ENCODE results near the gene TESK1.
A peak's percentile ranks its signal among the peaks of the same experiment; 100 is the strongest.
"Not testable (repeated sequence)": the region's sequence is repeated elsewhere in the genome, so short reads cannot be mapped to it uniquely, and the experiment has no call there.

Gene TESK1

DNA sequence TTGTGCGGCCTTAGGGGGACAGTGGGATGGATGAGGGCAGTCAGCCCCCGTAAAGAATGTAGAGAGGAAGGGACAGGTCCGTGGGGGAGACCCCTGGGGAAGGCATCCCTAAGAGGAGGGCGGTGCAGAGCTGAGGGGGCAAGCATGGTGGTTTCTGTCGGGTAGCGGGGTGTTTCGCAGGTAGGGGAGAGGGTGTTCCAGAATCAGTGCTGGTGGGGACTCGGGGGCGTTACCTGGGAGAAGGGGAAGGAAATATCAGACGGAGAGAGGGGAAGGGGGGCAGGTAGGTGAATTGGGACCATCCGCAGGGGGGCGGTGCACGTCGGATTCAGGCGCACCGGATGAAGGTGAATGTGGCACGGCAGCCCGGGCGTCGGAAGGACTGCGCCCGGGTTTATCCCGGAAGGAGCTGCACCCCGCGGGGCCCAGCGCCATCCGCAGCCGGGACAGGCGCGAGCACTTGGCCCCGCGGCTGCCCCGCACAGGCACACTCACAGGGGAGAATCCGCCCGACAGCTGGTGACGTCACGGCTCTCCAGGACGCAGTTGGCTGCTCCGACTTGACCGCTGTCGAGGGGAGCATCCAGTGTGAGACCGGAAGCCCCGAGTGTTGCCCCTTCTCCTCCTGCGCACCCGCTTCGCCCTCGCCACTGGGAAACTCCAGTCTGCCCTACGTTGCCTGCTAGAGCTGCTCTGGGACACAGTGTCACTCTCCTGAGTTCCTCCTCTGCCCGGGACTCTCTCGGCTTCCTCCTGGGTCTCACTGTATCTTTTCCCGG lies 11.8 kb downstream of the TESK1 start:
- peak; percentile 61 for DNase-seq

DNA sequence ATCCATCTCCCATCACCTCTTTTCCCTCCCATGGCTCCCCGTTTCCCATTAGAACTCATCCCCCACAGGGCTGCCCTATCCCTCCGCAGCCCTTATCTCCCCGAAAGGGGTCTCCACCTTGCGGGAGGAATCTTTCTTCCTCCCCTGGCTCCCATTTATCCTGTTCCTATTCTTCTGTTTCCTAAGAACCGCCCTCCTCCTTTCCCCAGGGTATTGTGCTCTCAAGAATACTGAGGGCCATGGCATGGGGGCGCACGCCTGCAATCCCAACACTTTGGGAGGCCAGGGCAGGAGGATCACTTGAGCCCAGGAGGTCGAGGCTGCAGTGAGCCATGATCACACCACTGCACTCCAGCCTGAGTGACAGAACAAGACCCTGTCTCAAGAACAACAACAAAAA lies 12.5 kb downstream of the TESK1 start:
- DNase-seq: no peak

DNA sequence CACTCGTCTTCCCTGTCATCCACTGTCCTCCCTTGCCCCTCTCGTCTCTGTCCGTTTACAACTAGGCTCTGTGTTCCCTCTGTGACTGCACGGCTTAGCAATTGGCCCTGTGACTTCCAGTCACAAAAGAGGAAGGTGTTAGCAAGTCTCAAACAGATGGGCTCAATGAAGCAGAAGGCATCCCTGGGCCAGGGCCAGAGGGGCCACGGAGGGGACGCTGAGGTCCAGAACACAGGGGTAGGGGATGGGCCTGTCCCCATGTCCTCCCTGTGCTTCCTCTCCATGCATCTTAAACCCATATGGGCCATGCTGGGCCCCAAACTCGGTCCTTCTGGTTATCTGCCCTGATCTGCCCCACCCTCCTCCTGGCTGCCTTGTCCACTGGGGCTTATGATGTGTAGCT lies 13.3 kb downstream of the TESK1 start, which contains the start of gene CD72:
TSS of gene CD72 (minus strand) at position 89 of the 403 bp plus-strand sequence. CDS start 110 bp downstream, outside the sequence.
- no peak for DNase-seq

DNA sequence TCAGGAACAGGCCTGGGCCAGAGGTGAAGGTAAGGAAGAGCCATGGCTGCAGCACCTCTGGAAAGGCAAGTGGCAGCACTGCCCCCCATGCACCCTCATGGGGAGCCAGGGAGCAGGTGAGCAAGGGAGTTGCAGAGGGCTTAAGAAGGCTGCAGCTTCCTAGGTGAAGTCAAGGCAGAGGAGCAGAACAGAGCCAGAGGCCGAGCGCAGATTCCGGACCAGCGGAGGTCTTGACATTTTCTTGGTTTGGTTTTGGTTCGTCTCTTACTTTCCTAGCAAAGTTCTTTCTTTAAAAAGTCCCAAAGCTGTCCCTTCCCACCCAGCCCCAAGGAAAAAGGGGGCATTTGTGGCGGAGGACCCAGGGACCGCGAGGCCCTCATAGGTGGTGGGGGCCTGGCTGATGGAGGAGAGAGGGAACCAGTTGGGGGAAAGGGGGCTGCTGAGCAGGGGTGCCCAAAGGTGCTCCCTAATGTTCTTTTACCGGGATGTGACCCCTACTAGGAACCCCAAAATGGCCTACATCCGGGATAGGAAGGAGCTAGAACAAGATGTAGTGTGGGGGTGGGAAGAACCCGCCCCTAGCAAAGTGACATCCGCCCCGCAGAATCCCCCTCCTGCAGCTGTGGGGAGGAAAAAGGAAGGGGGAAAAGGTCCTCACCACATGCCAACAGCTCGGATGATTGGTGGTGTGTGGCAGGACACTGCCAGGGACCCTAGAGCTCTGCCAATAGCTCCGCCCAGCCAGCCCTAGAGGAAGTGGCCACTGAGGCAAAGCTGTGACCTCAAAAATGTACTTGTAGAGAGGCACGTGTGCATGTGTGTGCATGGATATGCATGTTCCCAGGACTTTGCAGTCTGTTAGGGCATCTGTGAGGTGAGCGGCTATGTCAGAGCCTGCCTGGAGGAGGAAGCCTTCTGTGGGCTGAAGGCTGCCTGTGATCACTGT lies 14.1 kb downstream of the TESK1 start:
- peak; percentile 52 for DNase-seq

DNA sequence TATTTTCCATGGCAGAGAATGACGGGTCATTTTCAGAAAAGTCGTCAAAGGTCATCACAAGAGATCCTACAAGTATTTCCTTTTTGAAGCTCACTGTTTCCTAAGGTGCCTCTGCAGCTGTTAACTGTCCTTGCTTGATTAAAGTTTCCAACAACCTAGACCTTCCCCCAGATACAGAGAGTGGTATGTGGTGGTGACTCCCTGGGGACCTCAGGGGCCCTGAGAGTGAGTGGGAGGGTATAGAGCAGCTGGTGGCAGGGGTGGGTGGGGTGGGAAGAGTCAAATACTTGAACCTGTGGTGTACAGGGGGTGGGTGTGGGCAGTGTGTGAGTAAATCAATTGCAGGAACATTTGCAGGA lies 14.7 kb downstream of the TESK1 start:
- no peak for DNase-seq

DNA sequence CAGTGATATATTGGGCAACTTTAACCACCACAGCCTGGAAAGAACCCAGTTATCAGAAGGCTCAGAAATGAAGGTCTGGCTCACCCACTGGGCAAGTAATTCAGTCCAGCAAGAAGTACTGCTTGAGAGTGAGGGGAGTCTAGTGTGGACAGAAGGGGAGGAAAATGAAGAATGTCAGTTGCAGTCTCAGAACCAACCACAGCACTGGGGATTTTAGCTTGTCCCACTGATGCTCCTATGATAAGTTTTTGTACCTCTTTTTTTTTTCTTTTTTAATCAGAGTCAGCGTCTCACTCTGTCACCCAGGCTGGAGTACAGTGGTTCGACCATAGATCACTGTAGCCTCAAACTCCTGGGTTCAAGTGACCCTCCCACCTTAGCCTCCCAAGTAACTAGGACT lies 22.5 kb downstream of the TESK1 start:
- DNase-seq: no peak

DNA sequence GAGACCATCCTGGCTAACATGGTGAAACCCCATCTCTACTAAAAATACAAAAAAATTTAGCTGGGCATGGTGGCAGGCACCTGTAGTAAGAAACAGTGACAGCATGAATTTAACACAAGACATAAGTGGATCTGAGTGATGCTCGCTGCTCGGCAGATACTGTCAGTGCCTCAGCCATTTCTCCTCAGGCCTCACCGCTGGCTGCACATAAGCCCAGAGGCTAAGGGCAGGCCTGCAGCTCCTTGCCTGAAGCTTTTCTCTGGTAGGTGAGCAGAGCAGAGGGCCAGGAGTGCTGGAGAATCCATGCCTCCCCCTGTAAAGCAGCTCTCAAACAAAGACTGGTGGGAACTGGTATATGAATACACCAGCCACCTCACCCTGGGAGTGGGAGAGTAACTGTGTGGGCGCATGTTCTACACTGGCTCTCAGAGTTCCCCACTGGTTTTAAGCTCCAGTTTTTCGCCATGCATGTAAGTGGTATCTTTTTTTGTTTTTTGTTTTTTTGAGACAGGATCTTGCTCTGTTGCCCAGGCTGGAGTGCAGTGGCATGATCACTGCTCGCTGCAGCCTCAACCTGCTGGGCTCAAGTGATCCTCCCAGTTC lies 23.4 kb downstream of the TESK1 start:
- no peak for DNase-seq

DNA sequence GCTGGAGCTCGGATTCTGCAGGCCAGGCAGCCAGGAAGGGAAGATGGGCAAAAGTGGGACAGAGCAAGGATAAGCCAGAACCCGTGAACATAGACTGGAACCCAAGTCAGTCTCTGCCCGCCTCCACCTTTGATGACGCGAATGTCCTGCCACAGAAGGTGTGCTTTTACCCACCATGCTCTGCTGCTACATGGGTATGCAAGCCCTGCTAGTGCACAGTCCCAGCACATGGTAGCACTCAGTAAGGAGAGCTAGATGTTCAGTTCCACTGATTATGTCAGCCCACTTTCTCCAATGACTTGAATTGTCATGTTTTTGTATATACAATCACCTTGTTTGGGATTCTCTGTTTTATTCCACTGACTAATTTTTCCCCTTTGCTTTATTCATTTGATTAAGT lies 24.5 kb downstream of the TESK1 start:
- no peak for DNase-seq

DNA sequence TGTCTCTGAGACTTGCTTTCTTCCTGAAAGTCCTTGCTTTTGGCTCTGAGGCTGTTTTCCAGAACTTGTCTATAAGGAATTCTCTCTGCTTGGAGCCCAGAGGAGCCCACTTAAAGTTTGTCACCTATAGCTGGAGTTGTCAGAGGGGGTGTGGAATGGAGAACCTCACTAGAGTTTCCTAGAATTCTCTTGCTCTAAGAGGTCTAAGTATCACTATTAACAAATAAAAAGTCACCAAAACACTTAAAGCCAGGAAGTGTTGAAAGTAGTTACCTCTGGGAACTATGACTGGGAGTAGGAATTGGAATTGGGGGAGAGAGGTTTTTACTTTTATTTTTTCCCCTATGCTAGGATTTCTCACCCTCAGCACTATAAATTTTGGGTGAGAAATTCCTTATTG lies 30.7 kb downstream of the TESK1 start:
- no peak for DNase-seq

DNA sequence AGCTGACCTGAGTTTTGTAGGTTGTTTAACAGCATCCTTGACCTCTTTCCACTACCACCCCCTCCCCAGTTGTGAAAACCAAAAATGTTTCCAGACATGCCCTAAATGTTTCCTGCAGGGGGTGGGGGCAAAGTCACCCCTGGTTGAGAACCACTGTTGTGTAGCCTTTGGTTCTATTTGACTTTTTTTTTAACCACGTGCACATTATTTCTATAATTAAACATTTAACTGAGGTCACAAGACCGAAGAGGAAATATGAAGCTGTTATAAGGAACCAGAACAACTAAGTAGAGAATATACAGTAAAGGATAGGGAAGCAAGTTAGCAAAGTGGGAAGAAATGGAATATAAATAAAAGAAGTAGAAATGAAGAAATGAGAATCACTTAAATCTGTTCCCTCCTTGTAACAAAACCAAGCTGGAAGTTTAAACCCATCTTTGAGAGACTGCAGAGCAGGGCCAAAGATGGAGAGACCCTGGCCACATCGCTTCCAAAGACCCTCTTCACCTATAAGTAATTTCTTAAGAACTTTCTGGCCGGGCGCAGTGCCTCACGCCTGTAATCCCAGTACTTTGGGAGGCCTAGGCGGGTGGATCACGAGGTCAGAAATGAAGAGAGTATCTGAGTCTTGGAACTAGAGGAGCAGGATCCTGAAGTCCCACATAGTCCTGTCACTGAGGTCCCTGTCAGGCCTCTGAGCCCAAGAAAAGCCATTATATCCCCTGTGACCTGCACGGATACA lies 31.2 kb downstream of the TESK1 start:
- no peak for DNase-seq

DNA sequence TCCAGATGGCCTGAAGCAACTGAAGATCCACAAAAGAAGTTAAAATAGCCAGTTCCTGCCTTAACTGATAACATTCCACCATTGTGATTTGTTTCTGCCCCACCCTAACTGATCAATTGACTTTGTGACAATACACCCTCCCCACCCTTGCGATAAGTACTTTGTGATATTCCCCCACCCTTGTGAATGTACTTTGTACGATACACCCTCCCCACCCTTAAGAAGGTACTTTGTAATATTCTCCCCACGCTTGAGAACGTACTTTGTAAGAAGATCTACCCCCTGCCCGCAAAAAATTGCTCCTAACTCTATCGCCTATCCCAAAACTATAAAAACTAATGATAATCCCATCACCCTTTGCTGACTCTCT lies 31.8 kb downstream of the TESK1 start:
- DNase-seq: not testable (repeated sequence)

DNA sequence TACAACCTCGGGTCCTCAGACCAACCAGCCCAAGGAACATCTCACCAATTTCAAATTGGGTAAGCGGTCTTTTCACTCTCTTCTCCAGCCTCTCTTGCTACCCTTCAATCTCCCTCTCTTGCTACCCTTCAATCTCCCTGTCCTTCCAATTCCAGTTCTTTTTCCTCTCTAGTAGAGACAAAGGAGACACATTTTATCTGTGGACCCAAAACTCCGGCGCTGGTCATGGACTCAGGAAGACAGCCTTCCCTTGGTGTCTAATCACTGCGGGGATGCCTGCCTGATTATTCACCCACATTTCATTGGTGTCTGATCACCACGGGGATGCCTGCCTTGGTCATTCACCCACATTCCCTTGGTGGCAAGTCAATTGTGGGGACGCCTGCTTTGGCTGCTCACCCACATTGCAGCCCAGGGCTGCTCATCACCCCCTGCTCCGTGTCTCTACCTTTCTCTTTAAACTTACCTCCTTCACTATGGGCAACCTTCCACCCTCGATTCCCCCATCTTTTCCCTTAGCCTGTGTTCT lies 32.4 kb downstream of the TESK1 start:
- not testable (repeated sequence) for DNase-seq

DNA sequence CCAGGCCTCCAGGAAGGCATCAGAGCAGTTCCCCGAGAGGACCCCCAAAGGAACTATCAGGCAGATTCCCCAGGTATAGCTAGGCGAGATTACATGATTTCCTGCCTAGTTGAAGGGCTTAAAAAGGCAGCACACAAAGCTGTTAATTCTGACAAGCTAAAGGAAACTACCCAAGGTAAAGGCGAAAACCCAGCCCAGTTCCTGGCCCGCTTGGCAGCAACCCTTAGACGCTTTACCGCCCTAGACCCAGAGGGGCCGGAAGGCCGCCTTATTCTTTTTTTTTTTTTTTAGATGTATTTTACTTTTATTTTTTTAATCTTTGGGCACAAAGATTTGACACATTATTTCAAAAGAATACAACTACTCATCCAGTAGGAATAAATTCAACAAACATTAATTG lies 33.7 kb downstream of the TESK1 start:
- not testable (repeated sequence) for DNase-seq

DNA sequence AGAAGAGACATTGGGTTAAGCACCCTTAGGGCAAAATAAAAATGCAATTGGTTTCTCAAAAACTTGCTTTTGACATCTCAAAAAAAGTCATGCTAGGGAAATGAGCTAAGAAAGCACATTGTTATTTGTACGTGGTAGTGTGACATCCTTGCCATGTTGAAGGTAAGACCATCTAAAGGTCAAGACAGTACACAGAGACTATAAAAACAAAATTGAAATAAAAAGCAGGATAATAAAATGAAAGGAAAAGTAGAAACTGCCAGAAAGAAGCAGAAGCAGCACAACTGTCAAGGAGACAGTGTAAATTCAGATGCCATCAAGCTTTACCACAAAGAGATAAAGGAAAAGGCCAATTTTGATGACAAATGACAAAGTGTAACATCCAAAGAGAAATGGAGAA lies 34.2 kb downstream of the TESK1 start:
- DNase-seq: not testable (repeated sequence)

DNA sequence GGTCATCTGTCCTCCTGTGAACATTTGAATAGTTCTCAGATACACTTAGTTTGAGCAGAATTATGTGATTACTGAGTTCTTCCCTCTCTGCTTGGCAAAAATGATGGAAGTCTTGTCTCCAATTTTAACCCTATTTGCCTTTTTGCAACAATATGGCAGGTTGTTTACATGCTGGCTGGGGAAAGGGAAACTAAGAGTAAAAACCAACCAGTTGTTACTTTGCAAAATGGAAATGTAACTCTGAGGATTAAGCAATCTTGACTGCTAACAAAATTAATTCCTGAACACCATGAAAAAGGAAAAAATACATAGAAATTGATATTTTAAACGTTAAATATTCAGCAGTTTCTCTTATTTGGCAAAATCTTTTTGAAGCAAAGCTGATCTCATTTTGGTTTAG lies 34.6 kb downstream of the TESK1 start:
- no peak for DNase-seq

DNA sequence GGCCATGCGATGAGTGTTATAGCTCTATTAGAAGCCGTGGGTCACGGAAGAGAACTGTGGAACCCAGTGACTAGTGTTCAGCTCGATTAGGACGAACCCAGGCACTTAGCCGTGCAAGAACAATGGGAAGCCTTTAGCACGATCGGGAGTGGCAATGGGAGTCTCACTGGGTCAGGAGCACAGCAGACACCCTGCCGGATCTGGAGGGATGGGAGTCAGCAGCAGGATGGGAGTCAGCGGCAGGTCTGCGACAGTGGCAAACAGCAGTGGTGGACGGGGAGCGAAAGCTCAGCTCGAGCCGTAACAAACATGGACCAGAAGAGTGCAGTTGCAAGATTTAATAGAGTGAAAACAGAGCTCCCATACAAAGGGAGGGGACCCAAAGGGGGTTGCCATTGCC lies 35.4 kb downstream of the TESK1 start:
- not testable (repeated sequence) for DNase-seq

DNA sequence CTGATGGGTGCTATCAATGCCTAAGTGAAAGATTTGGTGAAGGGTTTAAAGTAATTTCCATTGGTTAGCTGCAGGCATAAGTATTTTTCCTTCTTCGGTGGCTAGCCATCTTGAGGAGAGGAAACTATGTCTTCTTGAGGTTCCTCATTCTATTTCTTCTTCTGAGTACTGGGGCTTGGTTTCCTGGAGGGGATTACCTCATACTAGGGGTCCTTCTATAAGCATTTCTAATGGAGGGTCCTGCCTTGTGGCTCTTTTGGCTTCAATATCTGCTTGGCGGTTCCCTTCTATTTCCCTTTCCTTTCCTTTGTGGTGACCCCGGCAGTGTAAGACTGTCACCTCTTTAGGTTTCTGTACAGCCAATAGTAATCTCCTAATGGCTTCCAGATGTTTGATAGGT lies 36.4 kb downstream of the TESK1 start:
- not testable (repeated sequence) for DNase-seq

DNA sequence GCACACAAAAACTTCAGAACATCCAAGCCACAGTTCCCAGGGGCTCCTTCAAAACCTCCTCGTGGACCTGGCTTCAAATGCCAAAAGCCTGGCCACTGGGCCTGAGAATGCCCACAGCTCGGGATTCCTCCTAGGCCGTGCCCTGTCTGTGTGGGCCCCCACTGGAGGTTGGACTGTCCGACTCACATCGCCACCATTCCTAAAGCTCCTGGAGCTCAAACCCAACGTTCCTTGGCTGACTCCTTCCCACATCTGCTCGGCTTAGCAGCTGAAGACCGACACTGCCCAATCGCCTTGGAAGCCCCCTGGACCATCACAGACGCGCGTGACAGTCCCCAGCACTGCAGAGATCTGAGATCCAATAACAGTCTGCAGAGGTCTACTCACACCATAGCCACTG lies 38.0 kb downstream of the TESK1 start:
- no peak for DNase-seq

DNA sequence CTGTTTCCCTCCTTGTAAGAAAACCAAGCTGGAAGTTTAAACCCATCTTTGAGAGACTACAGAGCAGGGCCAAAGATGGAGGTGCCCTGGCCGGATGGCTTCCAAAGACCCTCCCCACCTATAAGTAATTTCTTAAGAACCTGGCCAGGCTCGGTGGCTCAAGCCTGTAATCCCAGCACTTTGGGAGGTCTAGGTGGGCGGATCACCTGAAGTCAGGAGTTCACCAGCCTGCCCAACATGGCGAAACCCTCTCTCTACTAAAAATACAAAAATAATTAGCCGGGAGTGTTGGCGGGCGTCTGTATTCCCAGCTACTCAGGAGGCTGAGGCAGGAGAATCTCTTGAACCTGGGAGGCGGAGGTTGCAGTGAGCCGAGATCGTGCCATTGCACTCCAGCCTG lies 40.7 kb downstream of the TESK1 start:
- not testable (repeated sequence) for DNase-seq

DNA sequence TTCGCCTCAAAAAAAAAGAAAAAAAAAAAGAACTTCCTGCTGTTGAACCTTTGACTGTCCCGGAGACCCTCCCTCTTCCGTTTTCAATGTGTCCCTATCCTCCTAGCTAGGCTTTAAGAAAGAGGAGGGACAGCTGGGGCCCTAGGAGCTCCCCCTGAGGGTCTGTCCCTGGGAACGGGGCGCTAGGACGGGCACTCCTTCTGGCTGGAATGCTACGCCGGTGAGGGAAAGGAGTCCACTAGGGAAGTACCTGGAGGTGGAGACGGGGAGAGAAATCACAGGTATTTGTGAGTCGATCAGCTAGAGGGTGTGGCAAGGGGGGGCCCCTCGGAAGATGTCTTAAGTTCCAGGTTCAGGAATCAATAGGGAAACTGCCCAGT lies 41.1 kb downstream of the TESK1 start:
- DNase-seq: no peak

DNA sequence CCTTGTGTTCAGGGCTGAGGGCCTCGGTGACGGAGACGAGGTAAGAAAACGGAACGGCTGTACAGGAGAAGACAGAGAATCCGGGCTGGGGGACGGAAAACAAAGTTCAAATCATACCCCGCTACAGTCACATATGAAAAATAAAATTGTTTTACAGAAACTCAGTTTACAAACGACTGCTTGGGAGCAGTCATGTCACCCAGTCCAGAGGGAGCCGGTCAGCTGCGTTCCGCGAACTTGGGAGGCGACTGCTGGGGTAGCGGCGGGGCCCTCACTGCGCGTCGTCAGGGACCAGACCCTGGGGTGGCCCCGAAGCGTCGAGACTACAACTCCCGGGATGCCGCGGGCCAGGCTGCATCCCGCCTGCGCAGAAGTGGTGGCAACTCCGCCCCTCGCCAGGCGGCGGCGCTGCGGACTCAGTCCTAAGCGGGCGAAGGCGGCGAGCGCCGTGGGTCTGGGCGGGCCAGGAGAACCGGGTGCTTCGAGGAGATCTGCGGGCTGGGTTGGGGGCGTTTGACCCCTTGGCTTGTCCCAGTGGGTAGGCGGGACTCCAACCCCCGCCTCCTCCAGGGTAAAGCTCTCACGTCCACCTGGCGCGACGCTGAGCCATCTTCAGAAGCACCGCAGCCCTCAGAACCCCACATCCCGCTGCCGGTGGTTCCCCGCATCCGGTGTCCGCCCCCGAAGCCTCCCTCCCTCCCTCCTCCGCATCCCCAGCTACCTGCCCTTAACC lies 41.6 kb downstream of the TESK1 start:
- peak; percentile 89 for DNase-seq
